Erythroblast (primary cell): Measurements from ENCODE around the gene LSG1.

Source experiments
- GATA1 ChIP-seq: IDR thresholded peaks from 2 replicates; pipeline ENCODE4 v1.6.1; 2011; ENCODE audit warnings: low read depth, mild to moderate bottlenecking, control low read depth, low read length, moderate library complexity
- POLR2A ChIP-seq: IDR thresholded peaks from 2 replicates; pipeline ENCODE4 v1.6.1; 2011; ENCODE audit warnings: mild to moderate bottlenecking, low read length

DNA sequence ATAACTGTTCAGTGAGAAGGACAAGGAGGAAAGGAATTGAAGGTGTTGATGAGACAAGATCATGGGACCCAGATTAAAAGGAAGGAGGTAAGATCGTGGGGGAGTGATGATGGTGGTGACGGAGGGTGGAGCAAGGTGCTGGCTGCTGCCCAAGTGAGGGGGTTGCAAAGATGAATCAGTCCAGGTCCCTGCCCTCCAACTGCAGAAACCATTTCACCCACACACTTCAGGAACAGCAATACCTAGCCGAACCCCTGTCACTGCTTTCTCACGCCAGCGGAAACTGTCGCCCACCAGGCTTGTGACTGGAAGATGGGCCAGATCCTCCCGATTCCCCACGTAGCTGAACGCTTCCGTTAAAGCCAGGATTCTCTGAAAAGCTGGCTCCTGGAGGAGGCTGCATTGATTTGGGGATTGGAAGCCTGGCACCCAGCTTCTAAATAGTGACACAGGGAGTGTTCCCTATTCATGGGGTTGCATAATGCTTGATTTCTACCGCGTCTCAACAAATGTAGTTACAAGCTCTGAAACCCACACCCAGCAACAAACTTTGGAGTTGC is 3.2 kb upstream of the LSG1 start:
- TF ChIP-seq POLR2A (no peak), GATA1 (no peak)
